ENCODE results near the gene HMGN4. TPM values are rescaled to one million over a fixed set of nuclear protein-coding genes. Genes with fewer than 3 reads are reported as not detected.

Gene HMGN4
- total RNA-seq, 1 donor from 2014 or later = 39.7 TPM

GRCh38 chr6:26524722-26525370 is 13.3 kb upstream of the HMGN4 start:
- no peaks in the 10 kb centered on the region for H3K27me3 Mint-ChIP-seq
- no peak overlapping the region for H3K27ac Mint-ChIP-seq
- H3K4me3 Mint-ChIP-seq (ENCODE audit: low read depth) = no peak overlapping the region
- H3K4me1 Mint-ChIP-seq (ENCODE audit: low read depth) = peaks cover 22% of the 10 kb centered on the region
- TF ChIP-seq, protein P1, sequence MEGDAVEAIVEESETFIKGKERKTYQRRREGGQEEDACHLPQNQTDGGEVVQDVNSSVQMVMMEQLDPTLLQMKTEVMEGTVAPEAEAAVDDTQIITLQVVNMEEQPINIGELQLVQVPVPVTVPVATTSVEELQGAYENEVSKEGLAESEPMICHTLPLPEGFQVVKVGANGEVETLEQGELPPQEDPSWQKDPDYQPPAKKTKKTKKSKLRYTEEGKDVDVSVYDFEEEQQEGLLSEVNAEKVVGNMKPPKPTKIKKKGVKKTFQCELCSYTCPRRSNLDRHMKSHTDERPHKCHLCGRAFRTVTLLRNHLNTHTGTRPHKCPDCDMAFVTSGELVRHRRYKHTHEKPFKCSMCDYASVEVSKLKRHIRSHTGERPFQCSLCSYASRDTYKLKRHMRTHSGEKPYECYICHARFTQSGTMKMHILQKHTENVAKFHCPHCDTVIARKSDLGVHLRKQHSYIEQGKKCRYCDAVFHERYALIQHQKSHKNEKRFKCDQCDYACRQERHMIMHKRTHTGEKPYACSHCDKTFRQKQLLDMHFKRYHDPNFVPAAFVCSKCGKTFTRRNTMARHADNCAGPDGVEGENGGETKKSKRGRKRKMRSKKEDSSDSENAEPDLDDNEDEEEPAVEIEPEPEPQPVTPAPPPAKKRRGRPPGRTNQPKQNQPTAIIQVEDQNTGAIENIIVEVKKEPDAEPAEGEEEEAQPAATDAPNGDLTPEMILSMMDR (IDR thresholded peaks at IDR 0.05; ENCODE audit: unreplicated experiment) = no peak
- no peak for DNase-seq (ENCODE audit: low spot score, unreplicated experiment)
- no peaks in the 10 kb centered on the region for H3K36me3 Mint-ChIP-seq (ENCODE audit: insufficient read depth)
- no peaks in the 10 kb centered on the region for H3K9me3 Mint-ChIP-seq (ENCODE audit: low read depth)

GRCh38 chr6:26525838-26526237 is 12.3 kb upstream of the HMGN4 start:
- TF ChIP-seq, protein P1 (IDR thresholded peaks at IDR 0.05; ENCODE audit: unreplicated experiment) = no peak

DNA sequence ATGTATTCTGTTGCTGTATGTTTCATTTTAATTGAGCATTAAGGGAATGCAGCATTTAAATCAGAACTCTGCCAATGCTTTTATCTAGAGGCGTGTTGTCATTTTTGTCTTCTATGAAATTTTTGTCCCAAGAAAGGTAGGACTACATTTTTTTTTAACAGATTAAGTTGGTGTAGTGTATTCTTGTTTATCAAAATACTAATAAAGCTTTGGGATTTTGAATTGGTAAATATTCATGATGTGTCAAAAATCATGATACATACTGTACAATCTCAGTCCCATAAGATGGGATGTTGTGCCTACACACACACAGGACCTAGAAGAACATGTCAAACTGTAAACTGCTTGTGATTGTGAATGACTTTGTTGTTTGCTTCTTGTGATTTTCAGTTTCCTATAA is 11.2 kb upstream of the HMGN4 start:
- Mint-ChIP-seq H3K36me3 (ENCODE audit: insufficient read depth) (no peaks in the 10 kb centered on the region), H3K27me3 (no peaks in the 10 kb centered on the region), H3K4me1 (ENCODE audit: low read depth) (peaks cover 19% of the 10 kb centered on the region), H3K4me3 (ENCODE audit: low read depth) (no peak overlapping the region), H3K27ac (no peak overlapping the region), H3K9me3 (ENCODE audit: low read depth) (no peaks in the 10 kb centered on the region)
- no peak for DNase-seq (ENCODE audit: low spot score, unreplicated experiment)
- TF ChIP-seq, protein P1 (IDR thresholded peaks at IDR 0.05; ENCODE audit: unreplicated experiment) = no peak

More at GRCh38 chr6:26525838-26526237, 12.3 kb upstream of the HMGN4 start:
- peaks cover 19% of the 10 kb centered on the region for H3K4me1 Mint-ChIP-seq (ENCODE audit: low read depth)
- H3K9me3 Mint-ChIP-seq (ENCODE audit: low read depth) = no peaks in the 10 kb centered on the region
- H3K36me3 Mint-ChIP-seq (ENCODE audit: insufficient read depth) = no peaks in the 10 kb centered on the region
- no peaks in the 10 kb centered on the region for H3K27me3 Mint-ChIP-seq
- H3K4me3 Mint-ChIP-seq (ENCODE audit: low read depth) = no peak overlapping the region
- DNase-seq (ENCODE audit: low spot score, unreplicated experiment) = no peak
- H3K27ac Mint-ChIP-seq = no peak overlapping the region

DNA sequence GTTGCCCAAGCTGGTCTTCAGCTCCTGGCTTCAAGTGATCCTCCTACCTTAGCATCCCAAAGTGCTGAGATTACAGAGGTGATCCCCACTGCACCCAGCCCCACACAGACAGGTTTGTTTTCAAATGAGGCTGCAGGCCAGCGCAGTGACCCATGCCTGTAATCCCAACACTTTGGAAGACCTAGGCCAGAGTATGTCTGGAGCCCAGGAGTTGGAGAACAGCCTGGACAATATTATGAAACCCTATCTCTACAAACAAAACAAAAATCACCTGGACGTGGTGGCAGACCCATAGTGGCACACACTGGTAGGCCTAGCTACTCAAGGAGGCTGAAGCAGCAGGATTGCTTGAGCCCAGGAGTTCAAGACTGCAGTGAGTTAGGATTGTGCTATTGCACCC is 8.0 kb upstream of the HMGN4 start:
- no peak overlapping the region for H3K4me3 Mint-ChIP-seq (ENCODE audit: low read depth)
- TF ChIP-seq, protein P1 (IDR thresholded peaks at IDR 0.05; ENCODE audit: unreplicated experiment) = no peak
- no peak overlapping the region for H3K27ac Mint-ChIP-seq
- no peaks in the 10 kb centered on the region for H3K36me3 Mint-ChIP-seq (ENCODE audit: insufficient read depth)
- peaks cover 8% of the 10 kb centered on the region for H3K4me1 Mint-ChIP-seq (ENCODE audit: low read depth)
- no peaks in the 10 kb centered on the region for H3K27me3 Mint-ChIP-seq
- H3K9me3 Mint-ChIP-seq (ENCODE audit: low read depth) = no peaks in the 10 kb centered on the region
- DNase-seq (ENCODE audit: low spot score, unreplicated experiment) = no peak

GRCh38 chr6:26531897-26532296 is 6.3 kb upstream of the HMGN4 start:
- Mint-ChIP-seq H3K36me3 (ENCODE audit: insufficient read depth) (no peaks in the 10 kb centered on the region), H3K4me3 (ENCODE audit: low read depth) (no peak overlapping the region), H3K27me3 (no peaks in the 10 kb centered on the region), H3K4me1 (ENCODE audit: low read depth) (peaks cover 14% of the 10 kb centered on the region), H3K9me3 (ENCODE audit: low read depth) (no peaks in the 10 kb centered on the region), H3K27ac (peak overlapping the region; percentile 30)
- TF ChIP-seq, protein P1 (IDR thresholded peaks at IDR 0.05; ENCODE audit: unreplicated experiment) = no peak
- DNase-seq (ENCODE audit: low spot score, unreplicated experiment) = no peak

Measured in progenitor cell of endocrine pancreas (in vitro differentiated cells).